Measurements from ENCODE around the gene MAN2C1.
"Not testable (repeated sequence)": the region's sequence is repeated elsewhere in the genome, so short reads cannot be mapped to it uniquely, and the experiment has no call there.

Gene MAN2C1

DNA sequence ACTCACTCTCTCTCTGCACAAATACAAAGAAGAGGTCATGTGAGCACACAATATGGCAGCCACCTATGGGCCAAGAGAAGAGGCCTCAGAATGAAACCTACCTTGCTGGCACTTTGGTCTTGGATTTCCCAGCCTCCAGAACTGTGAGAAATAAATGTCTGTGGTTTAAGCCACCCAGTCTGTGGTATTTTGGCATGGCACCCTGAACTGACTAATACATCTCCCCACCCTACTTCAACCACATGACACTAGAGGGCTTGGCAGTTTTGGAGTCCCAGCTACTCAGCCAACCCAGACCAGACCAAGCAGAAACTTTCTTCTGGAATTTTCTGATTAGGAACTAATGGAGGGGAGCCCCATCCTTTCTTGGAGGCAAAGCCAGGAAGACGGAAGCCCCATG, 55.9 kb downstream of the MAN2C1 start:
- not testable (repeated sequence) for H3K9me3 Mint-ChIP-seq, H3K36me3 Mint-ChIP-seq, H3K4me3 Mint-ChIP-seq, H3K27ac Mint-ChIP-seq, ATAC-seq, H3K4me1 Mint-ChIP-seq
- peaks cover 37% of the 10 kb centered on the region for H3K27me3 Mint-ChIP-seq

DNA sequence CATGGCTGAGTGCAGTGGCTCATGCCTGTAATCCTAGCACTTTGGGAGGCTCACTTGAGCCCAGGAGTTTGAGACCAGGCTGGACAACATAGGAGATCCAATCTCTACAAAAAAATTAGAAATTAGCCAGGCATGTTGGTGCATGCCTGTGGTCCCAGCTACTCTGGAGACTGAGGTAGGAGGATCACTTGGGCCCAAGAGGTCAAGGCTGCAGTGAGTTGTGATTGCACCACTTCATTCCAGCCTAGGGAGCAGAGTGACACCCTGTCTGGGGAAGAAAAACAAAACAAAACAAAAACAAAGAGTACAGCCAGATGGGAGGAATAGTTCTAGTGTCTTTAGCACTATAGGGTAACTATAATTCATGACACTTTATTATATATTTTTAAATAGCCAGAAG, 58.7 kb downstream of the MAN2C1 start:
- Mint-ChIP-seq H3K9me3 (no peaks in the 10 kb centered on the region), H3K36me3 (no peaks in the 10 kb centered on the region), H3K27ac (no peak overlapping the region), H3K4me3 (no peak overlapping the region), H3K4me1 (no peaks in the 10 kb centered on the region), H3K27me3 (peaks cover 65% of the 10 kb centered on the region)
- ATAC-seq: no peak

DNA sequence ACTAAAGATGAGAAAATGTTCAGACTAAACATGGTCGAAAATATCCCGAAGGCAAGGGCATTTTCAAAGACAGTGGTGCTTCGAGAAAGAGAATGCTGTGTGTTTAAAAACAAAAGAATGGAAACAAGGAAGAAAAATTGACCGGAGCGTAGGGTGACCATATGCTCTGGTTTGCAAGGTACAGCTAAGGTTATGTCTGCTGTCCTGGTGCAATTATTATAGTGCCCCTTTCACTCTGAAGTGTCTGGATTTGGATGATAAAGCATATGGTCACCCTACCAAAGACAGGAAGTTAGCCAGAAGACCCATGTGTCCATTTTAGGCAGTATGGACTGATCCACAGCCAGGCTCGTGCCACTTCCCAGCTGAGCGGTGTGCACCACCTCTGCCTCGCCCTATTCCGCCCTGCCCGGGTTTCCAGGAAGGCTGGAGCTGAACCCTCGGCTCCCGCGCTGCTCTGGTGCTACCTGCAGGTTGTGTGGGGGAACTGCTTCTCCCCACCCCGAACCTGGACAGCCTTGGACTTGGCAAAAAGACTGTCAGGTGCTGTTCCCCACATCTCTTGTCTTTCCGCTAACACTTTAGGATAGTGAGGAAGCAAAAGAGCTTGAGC, 60.5 kb downstream of the MAN2C1 start:
- no peaks in the 10 kb centered on the region for H3K9me3 Mint-ChIP-seq
- H3K36me3 Mint-ChIP-seq: no peaks in the 10 kb centered on the region
- ATAC-seq: no peak
- H3K4me1 Mint-ChIP-seq: no peaks in the 10 kb centered on the region
- H3K27ac Mint-ChIP-seq: no peak overlapping the region
- no peak overlapping the region for H3K4me3 Mint-ChIP-seq
- peaks cover 81% of the 10 kb centered on the region for H3K27me3 Mint-ChIP-seq

DNA sequence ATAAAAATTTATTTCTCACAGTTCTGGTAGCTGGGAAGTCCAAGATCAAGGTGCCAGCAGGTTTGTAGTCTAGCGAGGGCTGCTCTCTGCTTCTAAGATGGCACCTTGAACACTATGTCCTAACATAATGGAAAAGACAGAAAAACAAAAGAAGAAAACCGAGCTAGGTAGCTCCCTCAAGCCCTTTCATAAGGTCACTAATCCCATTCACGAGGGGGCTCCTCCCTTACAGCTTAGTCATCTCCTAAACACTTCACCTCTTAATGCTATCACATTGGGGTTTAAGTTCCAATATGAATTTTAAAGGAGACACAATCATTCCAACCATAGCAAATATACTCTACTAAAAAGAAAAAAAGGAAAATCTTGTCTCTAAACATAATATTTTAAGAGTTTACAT, 62.2 kb downstream of the MAN2C1 start:
- Mint-ChIP-seq H3K9me3 (no peaks in the 10 kb centered on the region), H3K4me3 (no peak overlapping the region), H3K4me1 (no peaks in the 10 kb centered on the region), H3K36me3 (no peaks in the 10 kb centered on the region), H3K27ac (no peak overlapping the region), H3K27me3 (peaks cover 73% of the 10 kb centered on the region)
- no peak for ATAC-seq
